Forelimb muscle (tissue), 1 donor: Measurements from ENCODE around the gene SDHC. TPM values are rescaled to one million over a fixed set of nuclear protein-coding genes. Genes with fewer than 3 reads are reported as not detected.
"Not testable (repeated sequence)": the region's sequence is repeated elsewhere in the genome, so short reads cannot be mapped to it uniquely, and the experiment has no call there.

Source experiments
- DNase-seq: peaks from one replicate; pipeline ENCODE4 v3.0.0-alpha.2; 2013; ENCODE audit warnings: low read depth
- polyA plus RNA-seq: library from polyadenylated mRNA; unstranded; fragments of 120-200 nt; gene quantifications from one replicate; pipeline ENCODE4 v1.2.1, GENCODE V29; 2013; ENCODE audit not compliant: insufficient read length

SDHC gene
- polyA plus RNA-seq, 1 donor: 117 TPM

DNA sequence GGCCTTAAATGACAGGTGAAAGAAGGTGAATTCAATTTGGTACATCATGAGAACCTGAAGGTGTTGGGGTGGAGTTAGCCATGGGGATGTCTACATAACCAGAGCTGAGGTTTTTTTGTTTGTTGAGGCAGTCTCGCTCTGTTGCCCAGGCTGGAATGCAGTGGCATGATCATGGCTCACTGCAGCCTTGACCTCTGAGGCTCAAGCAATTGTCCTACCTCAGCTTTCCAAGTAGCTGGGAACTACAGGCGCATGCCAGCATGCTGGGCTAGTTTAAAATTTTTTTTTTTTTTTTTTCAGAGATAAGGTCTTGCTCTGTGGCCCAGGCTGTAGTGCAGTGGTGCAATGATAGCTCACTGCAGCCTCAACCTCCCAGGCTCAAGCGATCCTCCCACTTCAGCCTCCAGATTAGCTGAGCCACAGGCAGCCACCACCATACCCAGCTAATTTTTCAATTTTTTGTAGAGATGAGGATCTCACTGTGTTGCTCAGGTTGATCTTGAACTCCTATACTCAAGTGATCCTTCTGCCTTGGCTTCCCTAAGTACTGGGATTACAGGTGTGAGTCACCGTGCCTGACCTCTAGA, 2.5 kb upstream of the SDHC start:
- DNase-seq: no peak

DNA sequence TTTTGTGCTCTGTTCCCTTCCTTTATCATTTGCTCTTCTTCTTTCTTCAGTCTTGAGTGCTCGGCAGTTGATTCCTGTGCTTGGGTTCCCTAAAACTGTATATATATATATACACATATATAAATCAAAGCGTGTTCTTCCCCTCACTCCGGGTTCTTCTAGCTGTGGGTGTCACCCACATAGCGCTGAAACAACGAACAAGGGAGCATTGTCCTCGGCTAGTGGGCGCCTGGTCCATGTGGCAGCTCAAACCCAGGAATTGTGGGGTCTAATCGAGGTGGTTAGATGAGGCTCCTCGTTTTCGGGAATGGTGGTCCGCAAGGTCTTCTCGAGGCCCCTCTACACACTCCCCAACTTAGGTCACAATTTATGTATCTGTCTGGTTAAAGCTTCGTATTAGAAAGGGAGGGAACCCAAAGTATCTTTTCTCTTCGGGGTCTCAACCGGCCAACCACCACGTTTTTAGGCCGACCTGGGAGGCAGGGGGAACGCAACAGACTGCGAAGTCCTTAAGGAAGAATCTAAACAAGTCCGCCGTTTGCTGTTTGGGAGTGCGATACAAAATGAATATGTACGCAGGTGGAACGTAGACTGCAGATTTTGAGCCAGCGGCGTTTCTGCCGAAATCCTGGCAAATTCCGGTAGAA, 504 bp upstream of the SDHC start:
- no peak for DNase-seq

DNA sequence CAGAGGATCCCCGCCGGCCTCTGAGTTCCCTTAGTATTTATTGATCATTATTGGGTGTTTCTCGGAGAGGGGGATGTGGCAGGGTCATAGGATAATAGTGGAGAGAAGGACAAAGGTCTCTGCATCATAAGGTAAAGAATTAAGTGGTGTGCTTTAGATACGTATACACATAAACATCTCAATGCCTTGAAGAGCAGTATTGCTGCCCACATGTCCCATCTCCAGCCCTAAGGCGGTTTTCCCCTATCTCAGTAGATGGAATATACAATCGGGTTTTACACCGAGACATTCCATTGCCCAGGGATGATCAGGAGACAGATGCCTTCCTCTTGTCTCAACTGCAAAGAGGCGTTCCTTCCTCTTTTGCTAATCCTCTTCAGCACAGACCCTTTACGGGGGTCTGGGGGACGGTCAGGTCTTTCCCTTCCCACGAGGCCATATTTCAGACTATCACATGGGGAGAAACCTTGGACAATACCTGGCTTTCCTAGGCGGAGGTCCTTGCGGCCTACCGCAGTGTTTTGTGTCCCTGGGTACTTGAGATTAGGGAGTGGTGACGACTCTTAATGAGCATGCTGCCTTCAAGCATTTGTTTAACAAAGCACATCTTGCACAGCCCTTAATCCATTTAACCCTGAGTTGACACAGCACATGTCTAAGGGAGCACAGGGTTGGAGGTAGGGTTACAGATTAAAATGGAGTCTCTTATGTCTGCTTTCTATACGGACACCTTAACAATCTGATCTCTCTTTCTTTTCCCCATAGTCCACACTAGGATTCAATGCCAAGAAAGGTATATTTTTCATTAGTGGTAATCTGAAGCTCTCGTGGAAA, 1.9 kb downstream of the SDHC start:
- DNase-seq: not testable (repeated sequence)

DNA sequence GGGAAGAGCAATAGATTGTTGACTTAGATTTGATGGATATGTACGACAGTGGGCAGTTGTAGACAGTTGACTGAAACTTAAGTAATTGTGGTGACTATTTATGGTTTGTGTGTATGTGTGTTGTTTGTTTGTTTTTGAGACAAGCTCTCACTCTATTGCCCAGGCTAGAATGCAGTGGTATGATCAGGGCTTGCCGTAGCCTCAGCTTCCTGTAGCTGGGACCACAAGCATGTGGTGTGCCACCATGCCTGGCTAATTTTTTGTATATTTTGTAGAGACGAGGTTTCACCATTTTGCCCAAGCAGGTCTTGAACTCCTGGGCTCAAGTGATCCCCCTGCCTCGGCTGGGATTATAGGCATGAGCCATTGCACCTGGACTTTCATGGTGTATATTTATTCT, 9.8 kb downstream of the SDHC start:
- no peak for DNase-seq

GRCh38 chr1:161330346-161330745, 16.2 kb downstream of the SDHC start:
- no peak for DNase-seq

DNA sequence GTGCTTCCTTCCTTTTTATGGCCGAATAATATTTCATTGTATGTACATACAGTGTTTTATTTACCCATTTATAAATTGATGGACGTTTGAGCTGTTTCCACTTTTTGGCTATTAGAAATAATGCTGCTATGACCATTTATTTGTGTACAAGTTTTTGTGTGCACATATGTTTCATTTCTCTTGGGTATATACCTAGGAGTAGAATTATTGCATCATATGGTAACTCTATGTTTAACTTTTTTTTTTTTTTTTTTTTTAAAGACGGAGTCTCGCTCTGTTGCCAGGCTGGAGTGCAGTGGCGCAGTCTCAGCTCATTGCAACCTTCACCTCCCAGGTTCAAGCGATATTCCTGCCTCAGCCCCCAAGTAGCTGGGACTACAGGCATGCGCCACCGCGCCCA, 19.0 kb downstream of the SDHC start:
- DNase-seq: no peak

DNA sequence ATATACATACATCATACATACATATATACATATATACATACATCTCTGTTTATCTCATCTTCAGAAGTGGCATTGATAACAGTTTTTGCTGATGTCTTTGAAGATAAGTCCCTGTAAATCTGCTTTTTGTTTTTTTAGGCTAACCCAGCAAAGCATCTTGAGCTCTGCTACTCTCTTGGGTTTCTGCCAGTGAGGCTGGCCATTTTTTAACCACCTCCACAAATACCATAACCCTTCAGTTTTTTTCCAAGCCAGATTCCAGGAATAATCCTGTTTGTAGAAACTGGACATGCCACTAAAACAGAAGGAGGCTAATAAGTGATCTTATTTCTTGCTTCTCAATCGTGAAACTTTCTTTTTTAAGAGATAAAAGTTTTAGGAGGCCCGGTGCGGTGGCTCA, 21.6 kb downstream of the SDHC start:
- no peak for DNase-seq

GRCh38 chr1:161342177-161342576, 28.0 kb downstream of the SDHC start:
- no peak for DNase-seq

DNA sequence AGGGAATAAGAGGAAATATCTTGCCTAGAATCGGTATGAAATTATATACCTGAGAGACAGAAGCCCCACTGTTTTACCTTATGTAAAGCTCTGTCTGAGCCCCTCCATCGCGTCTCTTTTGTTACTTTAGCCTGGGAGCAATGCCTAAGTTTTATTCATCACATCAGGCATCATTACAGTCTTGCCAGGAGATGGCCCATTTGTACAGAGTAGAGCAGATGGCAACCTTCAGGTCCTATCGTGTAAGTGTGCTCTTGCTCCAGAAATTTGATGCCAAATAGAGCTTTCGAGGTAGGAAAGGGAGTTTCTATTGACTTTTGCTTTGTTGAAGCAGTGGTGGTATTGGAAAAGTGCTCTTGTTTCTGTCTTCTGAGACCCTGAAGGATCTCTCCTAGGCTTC, 28.6 kb downstream of the SDHC start:
- DNase-seq: no peak

- DNase-seq: no peak
These were observed 36.5 kb downstream of the SDHC start for GRCh38 chr1:161350671-161351070.

DNA sequence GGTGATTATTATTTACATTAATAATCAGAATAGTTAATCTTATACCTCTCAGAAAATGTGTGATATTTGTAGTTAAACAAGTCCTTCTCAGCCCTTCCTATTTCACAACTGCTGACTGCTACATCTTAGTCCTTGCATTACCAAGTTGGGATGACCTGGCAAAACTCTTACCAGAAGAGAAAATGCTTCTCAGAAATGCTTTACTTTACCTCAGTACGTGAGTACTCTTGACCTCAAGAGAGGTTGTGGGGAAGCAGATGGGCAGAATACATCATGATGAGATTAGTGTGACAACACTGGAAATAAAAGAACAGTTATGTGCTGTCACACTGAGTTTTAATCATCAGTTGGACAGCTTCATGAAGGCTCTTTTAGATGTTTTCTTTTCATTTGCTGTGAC, 37.3 kb downstream of the SDHC start:
- no peak for DNase-seq

DNA sequence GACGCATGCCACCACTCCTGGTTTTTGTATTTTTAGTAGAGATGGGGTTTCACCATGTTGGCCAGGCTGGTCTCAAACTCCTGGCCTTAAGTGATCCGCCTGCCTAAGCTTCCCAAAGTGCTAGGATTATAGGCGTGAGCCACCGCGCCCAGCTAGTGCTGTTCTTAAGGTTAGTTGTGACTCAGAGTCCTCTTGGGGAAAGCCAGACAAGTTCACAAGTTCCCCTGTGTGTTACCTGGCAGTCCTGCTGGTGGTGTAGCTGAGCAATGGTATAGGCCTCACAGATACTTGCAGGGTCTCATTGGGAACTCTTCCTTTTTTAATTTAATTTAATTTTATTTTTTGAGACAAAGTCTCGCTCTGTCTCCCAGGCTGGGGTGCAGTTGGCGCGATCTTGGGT, 42.9 kb downstream of the SDHC start:
- no peak for DNase-seq

GRCh38 chr1:161359291-161359690, 45.1 kb downstream of the SDHC start:
- no peak for DNase-seq

GRCh38 chr1:161364332-161364731, 50.2 kb downstream of the SDHC start:
- no peak for DNase-seq

DNA sequence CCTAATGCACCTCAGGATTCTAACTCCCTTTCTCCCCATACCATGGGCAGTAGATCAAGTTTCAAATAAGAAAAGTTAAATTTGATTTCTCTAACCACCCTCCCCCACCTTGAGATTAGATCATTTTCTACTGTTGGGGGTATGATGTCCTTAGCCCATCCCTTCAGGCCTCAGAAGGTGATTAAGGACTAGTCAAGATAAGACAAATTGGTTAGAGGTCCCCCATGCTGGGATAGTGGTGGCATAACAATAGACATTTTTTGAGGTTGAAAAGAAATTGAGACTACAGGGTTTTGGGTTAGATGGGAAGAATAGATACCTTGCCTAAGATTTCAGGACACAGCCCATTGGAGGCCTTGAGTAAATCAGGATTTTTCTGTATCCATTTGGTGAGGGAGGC, 51.0 kb downstream of the SDHC start:
- DNase-seq: no peak

DNA sequence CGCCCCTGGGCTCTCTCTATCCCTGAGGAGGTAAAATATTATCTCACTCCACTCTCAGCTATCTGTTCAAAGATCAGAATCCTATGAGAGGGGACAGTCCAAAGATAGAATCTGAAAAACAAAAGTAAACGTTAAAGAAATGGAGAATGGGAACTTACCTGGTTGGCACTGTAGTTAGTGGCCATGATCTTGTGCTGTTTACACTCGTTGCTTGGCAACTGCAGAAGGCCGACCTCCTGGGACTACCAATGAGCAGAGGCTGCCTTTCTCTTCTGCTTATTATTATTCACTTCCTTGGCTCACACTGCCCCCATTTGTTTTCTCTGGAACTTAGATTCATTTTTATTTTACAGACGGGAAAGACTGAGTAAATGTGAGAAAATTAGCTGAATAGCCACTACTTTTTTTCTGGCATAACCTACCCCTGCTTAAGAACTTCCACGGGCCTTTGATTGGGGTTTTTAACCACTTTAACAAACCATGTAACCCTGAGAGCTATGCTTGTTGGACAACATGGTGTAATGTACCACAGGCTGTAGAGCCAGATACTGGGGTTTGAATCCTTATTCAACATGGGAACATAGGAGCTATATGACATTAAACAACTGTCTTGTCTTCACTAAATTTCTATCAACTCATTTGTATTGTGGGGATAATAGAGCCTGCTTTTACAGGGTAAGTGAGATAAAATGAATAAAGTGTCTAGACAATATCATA, 53.7 kb downstream of the SDHC start, which contains the start of gene CFAP126:
Gene CFAP126, minus strand, starts transcription at position 193 of the 717 bp plus-strand sequence. Its CDS starts 8 bp downstream, at position 185.
- no peak for DNase-seq

GRCh38 chr1:161373442-161373841, 59.3 kb downstream of the SDHC start:
- no peak for DNase-seq

GRCh38 chr1:161374373-161374772, 60.2 kb downstream of the SDHC start:
- DNase-seq: no peak

GRCh38 chr1:161378014-161378413, 63.8 kb downstream of the SDHC start:
- DNase-seq: no peak

DNA sequence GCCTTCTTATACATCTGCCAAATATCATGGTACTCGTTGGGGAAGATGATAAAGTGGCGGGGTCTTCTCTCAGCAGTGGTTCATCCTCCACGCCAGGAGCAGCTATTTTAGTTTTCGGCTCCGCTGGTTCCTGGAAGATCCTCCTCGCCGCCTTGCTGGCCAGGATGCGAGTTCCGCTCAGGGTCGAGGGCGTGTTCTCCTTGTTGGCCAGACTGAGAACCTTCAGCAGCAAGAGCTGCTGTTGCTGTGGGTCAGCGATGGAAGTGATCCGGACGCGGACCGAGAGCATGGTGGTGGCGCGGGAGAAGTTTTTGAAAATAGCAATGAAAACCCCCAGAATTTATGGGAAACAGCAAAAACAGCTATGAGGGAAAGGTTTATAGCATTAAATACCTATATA, 64.9 kb downstream of the SDHC start:
- DNase-seq: no peak

DNA sequence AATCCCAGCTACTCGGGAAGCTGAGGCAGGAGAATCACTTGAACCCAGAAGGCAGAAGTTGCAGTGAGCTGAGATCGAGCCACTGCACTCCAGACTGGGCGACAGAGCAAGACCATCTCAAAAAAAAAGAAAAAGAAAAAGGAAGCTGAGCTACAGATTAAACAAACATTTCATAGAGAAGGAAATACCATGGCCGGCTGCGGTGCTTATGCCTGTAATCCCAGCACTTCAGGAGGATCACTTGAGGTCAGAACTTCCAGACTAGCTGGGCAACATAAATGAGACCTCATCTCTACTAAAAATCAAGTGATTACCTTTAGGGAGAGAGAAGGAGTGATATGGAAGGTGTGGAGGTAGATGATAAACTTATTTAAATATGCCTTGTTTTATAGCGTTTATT, 67.5 kb downstream of the SDHC start:
- no peak for DNase-seq
